K562 (cell line): ENCODE data around the gene VWA3B.

Source experiments
- BRF1 ChIP-seq: IDR thresholded peaks from 3 replicates; pipeline ENCODE4 v1.6.1; 2011; ENCODE audit warnings: borderline replicate concordance, mild to moderate bottlenecking; ENCODE audit not compliant: insufficient read length; ENCODE audit errors: extremely low read depth
- CTCF ChIP-seq, 3 experiments: IDR thresholded peaks in 2 of 3; conservative IDR thresholded peaks in 1 of 3; 2 replicates each; pipeline ENCODE4 v1.5.1; 2011 to 2012; ENCODE audit warnings: low read length in 3 of 3, mild to moderate bottlenecking in 3 of 3, control low read depth in 2 of 3, improper control_type of control experiment in 1 of 3, inconsistent platforms in 1 of 3, low read depth in 1 of 3, mixed read lengths in 1 of 3, moderate library complexity in 1 of 3; ENCODE audit not compliant: insufficient read depth in 2 of 3
- SIN3A ChIP-seq, 2 experiments: fragments of 150-350 bp in 1 of 2; IDR thresholded peaks; 2 replicates each; pipeline ENCODE4 v1.6.1; 2011 to 2016; ENCODE audit warnings: borderline replicate concordance in 2 of 2, low read depth in 2 of 2, low read length in 2 of 2, mild to moderate bottlenecking in 2 of 2, moderate library complexity in 2 of 2; ENCODE audit not compliant: control insufficient read depth in 1 of 2
- TBL1XR1 ChIP-seq, 2 experiments: IDR thresholded peaks; 2 replicates each; pipeline ENCODE4 v1.6.1; 2012; ENCODE audit warnings: improper control_type of control experiment in 2 of 2, low read length in 2 of 2, mild to moderate bottlenecking in 1 of 2
- TEAD1 ChIP-seq, 2 experiments: fragments of 450-650 bp in 1 of 2; sonication (generic) in 1 of 2; formaldehyde crosslinking; IDR thresholded peaks; 2 replicates each; pipeline versions ENCODE4 v1.4.0 to v1.8.0; 2020 to 2022; ENCODE audit warnings: mild to moderate bottlenecking in 2 of 2, missing genetic modification reagents in 1 of 2
- ZC3H4 ChIP-seq: sonication (generic); formaldehyde crosslinking; IDR thresholded peaks from 2 replicates; pipeline ENCODE4 v1.9.0; 2021; ENCODE audit warnings: missing genetic modification reagents, borderline replicate concordance
- ZEB2 ChIP-seq: fragments of 450-650 bp; IDR thresholded peaks from 2 replicates; pipeline ENCODE4 v1.6.1; 2016
- ZNF318 ChIP-seq, 2 experiments: fragments of 450-650 bp; IDR thresholded peaks; 2 replicates each; pipeline ENCODE4 v1.6.1; 2016; ENCODE audit warnings: mild to moderate bottlenecking in 2 of 2, borderline replicate concordance in 1 of 2, low read depth in 1 of 2, moderate library complexity in 1 of 2
- TF ChIP-seq, protein P1 (sequence below): sonication (generic); formaldehyde crosslinking; IDR thresholded peaks from 2 replicates; pipeline ENCODE4 v1.8.1; 2022; ENCODE audit warnings: missing genetic modification reagents

DNA sequence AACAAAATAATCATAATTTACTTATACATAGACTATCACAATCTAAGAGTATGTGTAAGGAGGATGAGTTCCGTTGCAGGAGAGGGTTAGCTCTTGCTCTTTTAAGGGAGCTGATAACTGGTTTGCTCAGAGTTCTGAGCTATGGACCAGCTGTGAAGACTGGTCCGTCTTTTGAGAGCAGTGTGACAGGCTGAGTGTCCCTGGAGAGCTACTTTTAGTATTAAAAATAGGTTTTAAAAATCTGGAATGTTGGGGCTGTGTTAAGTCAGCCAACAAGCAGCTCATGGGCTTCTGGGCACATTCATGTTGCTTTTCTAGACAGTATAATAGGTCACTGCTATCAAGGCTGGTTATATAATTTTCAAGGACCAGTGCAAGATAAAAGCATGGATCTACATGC is 49.8 kb upstream of the VWA3B start:
- no peak for TF ChIP-seq ZNF318 (IDR thresholded peaks at IDR 0.05; ENCODE audit: borderline replicate concordance in 1 of 2, low read depth in 1 of 2)
- TF ChIP-seq ZEB2, result no peak
- TF ChIP-seq ZC3H4, result no peak
- TF ChIP-seq CTCF (IDR thresholded peaks at IDR 0.05 in 2 of 3, conservative IDR thresholded peaks at IDR 0.05 in 1 of 3; ENCODE audit: insufficient read depth in 2 of 3, low read depth in 1 of 3, low read length in 3 of 3), result no peak
- TF ChIP-seq BRF1, result no peak
- no peak for TF ChIP-seq TEAD1 (CRISPR knock-in tag; IDR thresholded peaks at IDR 0.05)
- TF ChIP-seq, protein P1, sequence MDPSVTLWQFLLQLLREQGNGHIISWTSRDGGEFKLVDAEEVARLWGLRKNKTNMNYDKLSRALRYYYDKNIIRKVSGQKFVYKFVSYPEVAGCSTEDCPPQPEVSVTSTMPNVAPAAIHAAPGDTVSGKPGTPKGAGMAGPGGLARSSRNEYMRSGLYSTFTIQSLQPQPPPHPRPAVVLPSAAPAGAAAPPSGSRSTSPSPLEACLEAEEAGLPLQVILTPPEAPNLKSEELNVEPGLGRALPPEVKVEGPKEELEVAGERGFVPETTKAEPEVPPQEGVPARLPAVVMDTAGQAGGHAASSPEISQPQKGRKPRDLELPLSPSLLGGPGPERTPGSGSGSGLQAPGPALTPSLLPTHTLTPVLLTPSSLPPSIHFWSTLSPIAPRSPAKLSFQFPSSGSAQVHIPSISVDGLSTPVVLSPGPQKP (CRISPR knock-in tag), result no peak
- TF ChIP-seq SIN3A (IDR thresholded peaks at IDR 0.05; ENCODE audit: borderline replicate concordance in 2 of 2, control insufficient read depth in 1 of 2, low read depth in 2 of 2, low read length in 2 of 2), result no peak
- no peak for TF ChIP-seq TBL1XR1 (IDR thresholded peaks at IDR 0.05; ENCODE audit: low read length in 2 of 2)
